Endodermal cell (in vitro differentiated cells): ENCODE results near the gene LPP. TPM values are rescaled to one million over a fixed set of nuclear protein-coding genes. Genes with fewer than 3 reads are reported as not detected.

Experiments used
- DNase-seq: peaks from one replicate; pipeline ENCODE4 v3.0.0-alpha.2; 2017
- H3K27ac ChIP-seq: 2 replicates; pipeline ENCODE4 v1.5.1; 2013; ENCODE audit warnings: mild to moderate bottlenecking, low read depth, low read length, moderate library complexity
- H3K27me3 ChIP-seq: 2 replicates; pipeline ENCODE4 v1.6.1; 2013; ENCODE audit warnings: mild to moderate bottlenecking, low read length, moderate library complexity; ENCODE audit not compliant: insufficient read depth, control insufficient read depth, poor library complexity, severe bottlenecking
- H3K36me3 ChIP-seq: 2 replicates; pipeline ENCODE4 v1.7.0; 2013; ENCODE audit warnings: mild to moderate bottlenecking, low read length, moderate library complexity; ENCODE audit not compliant: control insufficient read depth, insufficient read depth
- H3K4me1 ChIP-seq: one replicate; pipeline ENCODE4 v1.7.0; 2013; ENCODE audit warnings: low read length; ENCODE audit not compliant: control insufficient read depth, insufficient read depth
- H3K4me3 ChIP-seq: 2 replicates; pipeline ENCODE4 v1.5.1; 2013; ENCODE audit warnings: mild to moderate bottlenecking, low read length, moderate library complexity
- H3K9ac ChIP-seq: 2 replicates; pipeline ENCODE4 v1.6.1; 2013; ENCODE audit warnings: mild to moderate bottlenecking, low read length, moderate library complexity; ENCODE audit not compliant: poor library complexity, severe bottlenecking; ENCODE audit errors: extremely low read depth
- H3K9me3 ChIP-seq: 2 replicates; pipeline ENCODE4 v1.6.1; 2013; ENCODE audit warnings: mild to moderate bottlenecking, low read length, moderate library complexity; ENCODE audit not compliant: control insufficient read depth
- H3K27ac Mint-ChIP-seq: 2 replicates; pipeline ENCODE4 v1.8.0; 2020; ENCODE audit warnings: mixed read lengths
- H3K27me3 Mint-ChIP-seq: 2 replicates; pipeline ENCODE4 v1.8.0; 2021; ENCODE audit warnings: mild to moderate bottlenecking, mixed read lengths; ENCODE audit not compliant: insufficient read depth
- H3K36me3 Mint-ChIP-seq: 2 replicates; pipeline ENCODE4 v1.8.0; 2020; ENCODE audit warnings: low read depth, mixed read lengths
- H3K4me1 Mint-ChIP-seq: 2 replicates; pipeline ENCODE4 v1.8.0; 2020; ENCODE audit warnings: mixed read lengths
- H3K4me3 Mint-ChIP-seq: 2 replicates; pipeline ENCODE4 v1.8.0; 2020; ENCODE audit warnings: mild to moderate bottlenecking, moderate library complexity, mixed read lengths
- H3K9me3 Mint-ChIP-seq: 2 replicates; pipeline ENCODE4 v1.8.0; 2020; ENCODE audit warnings: mild to moderate bottlenecking, mixed read lengths
- CTCF ChIP-seq: fragments of 200-600 bp; sonication (generic); conservative IDR thresholded peaks from 2 replicates; pipeline ENCODE4 v1.5.0; 2021; ENCODE audit warnings: antibody characterized with exemption, mild to moderate bottlenecking
- WGBS, 2 experiments: methylation state at CpG; one replicate each; pipeline versions ENCODE4 v1.1.5 to v1.1.7; 2013; ENCODE audit warnings: missing lambda C conversion rate in 2 of 2, mixed read lengths in 1 of 2; ENCODE audit not compliant: insufficient coverage in 1 of 2, insufficient read length in 1 of 2; 5-methylcytosine and 5-hydroxymethylcytosine counted together
- total RNA-seq, 2 donors: library from RNA; stranded (reverse); fragmentation: NEBNext Ultra II Directional in 1 of 2; extraction: Animal tissue kit (Norgen Biotek cat#: 25700) in 1 of 2; gene quantifications; 2 replicates in 1 of 2; 3 replicates in 1 of 2; pipeline ENCODE4 v1.2.1, GENCODE V29; 2021

Gene LPP
- total RNA-seq, 2 donors from 2014 or later = 78.0 to 105 TPM

GRCh38 chr3:188673646-188674186, 519.8 kb downstream of the LPP start:
- Mint-ChIP-seq H3K4me1 (peaks cover 6% of the 10 kb centered on the region), H3K36me3 (peaks cover 4% of the 10 kb centered on the region), H3K27ac (no peak overlapping the region), H3K4me3 (no peak overlapping the region), H3K9me3 (peaks cover 4% of the 10 kb centered on the region), H3K27me3 (no peaks in the 10 kb centered on the region)
- TF ChIP-seq CTCF = no peak
- 86% methylated on average over 1 of the region's 1 CpG; no CpG with 5 or more reads in 1 of the 2 experiments for WGBS, 2 experiments
- Histone ChIP-seq H3K4me1 (no peaks in the 10 kb centered on the region), H3K36me3 (no peaks in the 10 kb centered on the region), H3K27me3 (no peaks in the 10 kb centered on the region), H3K27ac (peak overlapping the region; percentile 10), H3K4me3 (no peak overlapping the region), H3K9me3 (no peaks in the 10 kb centered on the region), H3K9ac (no peak overlapping the region)
- no peak for DNase-seq

DNA sequence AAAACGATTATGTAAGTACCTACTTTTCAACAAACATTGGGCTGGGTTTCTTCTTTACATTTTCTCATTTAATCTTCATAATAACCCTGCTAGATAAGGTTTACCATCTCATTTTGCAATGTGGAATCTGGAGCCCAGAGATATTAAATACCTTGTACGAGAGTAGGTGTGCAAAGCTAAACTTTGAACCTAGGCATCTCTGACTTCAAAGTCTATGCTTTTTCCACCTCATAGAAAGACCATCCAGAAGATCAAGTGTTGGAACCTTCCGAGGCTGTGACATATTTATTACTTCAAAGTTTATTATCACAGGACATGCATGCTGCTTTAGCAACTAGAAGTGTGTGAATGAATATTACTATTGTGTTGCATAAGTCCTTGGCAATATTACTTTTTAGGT, 520.6 kb downstream of the LPP start:
- Histone ChIP-seq H3K9ac (no peak overlapping the region), H3K36me3 (no peaks in the 10 kb centered on the region), H3K27me3 (no peaks in the 10 kb centered on the region), H3K4me3 (no peak overlapping the region), H3K4me1 (no peaks in the 10 kb centered on the region), H3K9me3 (no peaks in the 10 kb centered on the region), H3K27ac (no peak overlapping the region)
- no peaks in the 10 kb centered on the region for H3K36me3 Mint-ChIP-seq
- no peaks in the 10 kb centered on the region for H3K9me3 Mint-ChIP-seq
- peaks cover 6% of the 10 kb centered on the region for H3K4me1 Mint-ChIP-seq
- no peak for DNase-seq
- 80 to 95% methylated on average over 1 to 2 of the region's 3 CpGs for WGBS, 2 experiments
- H3K4me3 Mint-ChIP-seq = no peak overlapping the region
- H3K27me3 Mint-ChIP-seq = no peaks in the 10 kb centered on the region
- TF ChIP-seq CTCF = no peak
- H3K27ac Mint-ChIP-seq = no peak overlapping the region

DNA sequence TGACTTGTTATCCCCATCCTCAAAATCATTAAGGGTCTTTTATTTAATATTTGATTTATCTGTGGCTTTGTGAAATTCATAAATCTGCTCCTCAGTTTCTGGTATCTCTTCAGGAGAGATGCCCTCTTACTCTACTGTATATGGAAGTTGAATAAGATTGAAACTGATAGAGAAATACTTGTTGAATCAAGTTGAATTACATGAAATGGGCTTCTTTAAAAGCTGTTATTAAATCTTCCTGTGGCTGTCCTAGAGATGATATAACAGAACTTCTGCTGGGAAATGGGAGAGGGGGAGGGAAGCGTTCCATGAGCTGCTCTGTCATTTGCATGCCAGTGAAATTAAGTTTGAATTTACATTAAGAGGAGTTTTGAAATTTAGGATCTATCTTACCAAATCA, 523.4 kb downstream of the LPP start:
- no peaks in the 10 kb centered on the region for H3K27me3 ChIP-seq
- no peaks in the 10 kb centered on the region for H3K36me3 ChIP-seq
- H3K9ac ChIP-seq = no peak overlapping the region
- H3K27ac ChIP-seq = no peak overlapping the region
- Mint-ChIP-seq H3K27me3 (no peaks in the 10 kb centered on the region), H3K9me3 (no peaks in the 10 kb centered on the region), H3K4me3 (no peak overlapping the region), H3K4me1 (peaks cover 9% of the 10 kb centered on the region), H3K27ac (no peak overlapping the region), H3K36me3 (no peaks in the 10 kb centered on the region)
- WGBS, 2 experiments = 100% methylated on average over 1 of the region's 1 CpG; no CpG with 5 or more reads in 1 of the 2 experiments
- H3K4me3 ChIP-seq = no peak overlapping the region
- no peaks in the 10 kb centered on the region for H3K4me1 ChIP-seq
- TF ChIP-seq CTCF = no peak
- H3K9me3 ChIP-seq = no peaks in the 10 kb centered on the region
- DNase-seq = no peak
